GM21723 (cell line): ENCODE data around the gene RALGAPA1.
"Not testable (repeated sequence)": the region's sequence is repeated elsewhere in the genome, so short reads cannot be mapped to it uniquely, and the experiment has no call there.

Source experiments
- ATAC-seq: cut with Tn5 transposase; IDR thresholded peaks from one replicate; pipeline ENCODE4 v1.9.1; 2021; ENCODE audit warnings: mild to moderate bottlenecking, moderate library complexity; ENCODE audit not compliant: unreplicated experiment

RALGAPA1 gene

GRCh38 chr14:35632676-35633075 lies 176.4 kb downstream of the RALGAPA1 start:
- no peak for ATAC-seq

GRCh38 chr14:35632271-35632670 lies 176.8 kb downstream of the RALGAPA1 start:
- ATAC-seq, result no peak

- ATAC-seq, result no peak
These were observed 177.9 kb downstream of the RALGAPA1 start for GRCh38 chr14:35631071-35631805.

- no peak for ATAC-seq
These were observed 180.1 kb downstream of the RALGAPA1 start for GRCh38 chr14:35628989-35629388.

- not testable (repeated sequence) for ATAC-seq
These were observed 182.1 kb downstream of the RALGAPA1 start for GRCh38 chr14:35626947-35627346.

GRCh38 chr14:35621996-35622395 lies 187.1 kb downstream of the RALGAPA1 start:
- ATAC-seq, result not testable (repeated sequence)

- not testable (repeated sequence) for ATAC-seq
These were observed 189.1 kb downstream of the RALGAPA1 start for GRCh38 chr14:35619998-35620397.

- ATAC-seq, result not testable (repeated sequence)
These were observed 189.6 kb downstream of the RALGAPA1 start for GRCh38 chr14:35619461-35619860.

GRCh38 chr14:35617500-35617899 lies 191.6 kb downstream of the RALGAPA1 start:
- ATAC-seq, result no peak

GRCh38 chr14:35607380-35607779 lies 201.7 kb downstream of the RALGAPA1 start:
- ATAC-seq, result no peak

- ATAC-seq, result no peak
These were observed 208.8 kb downstream of the RALGAPA1 start for GRCh38 chr14:35600253-35600652.

GRCh38 chr14:35594616-35595015 lies 214.5 kb downstream of the RALGAPA1 start:
- no peak for ATAC-seq

GRCh38 chr14:35587373-35587772 lies 221.7 kb downstream of the RALGAPA1 start:
- not testable (repeated sequence) for ATAC-seq

- no peak for ATAC-seq
These were observed 230.5 kb downstream of the RALGAPA1 start for GRCh38 chr14:35578639-35579038.

GRCh38 chr14:35578135-35578534 lies 231.0 kb downstream of the RALGAPA1 start:
- no peak for ATAC-seq

GRCh38 chr14:35576856-35577255 lies 232.2 kb downstream of the RALGAPA1 start:
- no peak for ATAC-seq

GRCh38 chr14:35576260-35576659 lies 232.8 kb downstream of the RALGAPA1 start:
- no peak for ATAC-seq

GRCh38 chr14:35573911-35574310 lies 235.2 kb downstream of the RALGAPA1 start:
- ATAC-seq, result no peak

GRCh38 chr14:35571598-35571997 lies 237.5 kb downstream of the RALGAPA1 start:
- ATAC-seq, result no peak

- no peak for ATAC-seq
These were observed 243.1 kb downstream of the RALGAPA1 start for GRCh38 chr14:35565871-35566464.

- no peak for ATAC-seq
These were observed 250.4 kb downstream of the RALGAPA1 start for GRCh38 chr14:35558680-35559079.

GRCh38 chr14:35557221-35557747 lies 251.8 kb downstream of the RALGAPA1 start:
- no peak for ATAC-seq
